A549 (cell line): Measurements from ENCODE around the gene TLK1. TPM values are rescaled to one million over a fixed set of nuclear protein-coding genes. Genes with fewer than 3 reads are reported as not detected.

Experiments used
- ATAC-seq, 2 experiments: fragments of 200-7000 bp in 1 of 2; fragments of >200 bp in 1 of 2; cut with Nextera tagmentation in 1 of 2; cut with Tn5 transposase in 1 of 2; 3 replicates each; pipeline versions ENCODE4 v1.8.0 to v1.9.1; 2018 to 2020; ENCODE audit warnings: mild to moderate bottlenecking in 1 of 2, moderate library complexity in 1 of 2
- CTCF ChIA-PET: fragments of 300-600 bp; sonication (Branson Sonifier 250); formaldehyde crosslinking; extraction: SDS; loops from one replicate; lab custom pipeline; 2021; ENCODE audit warnings: antibody characterized with exemption, inconsistent platforms; lab: Yijun Ruan, JAX
- POLR2A ChIA-PET: fragments of 350-600 bp; formaldehyde crosslinking; extraction: SDS; loops from one replicate; lab custom pipeline; 2021; ENCODE audit warnings: antibody characterized with exemption, inconsistent platforms; lab: Yijun Ruan, JAX
- DNase-seq, 2 experiments: peaks; one replicate each; pipeline versions ENCODE4 v3.0.0 to v3.0.0-alpha.2; 2011 to 2016; ENCODE audit warnings: low read depth in 1 of 2, low spot score in 1 of 2
- FAIRE-seq: peaks from 2 replicates; lab custom pipeline; 2011; peaks lifted over from hg19 to GRCh38; lab: Jason Lieb, UNC
- H3K27ac ChIP-seq, 2 experiments: fragments of >200 bp; sonication (Bioruptor Twin); formaldehyde crosslinking; 3 replicates each; pipeline ENCODE4 v1.5.1; 2016 to 2017
- H3K4me1 ChIP-seq: fragments of >200 bp; sonication (Bioruptor Twin); formaldehyde crosslinking; 3 replicates; pipeline ENCODE4 v1.6.1; 2016
- H3K4me2 ChIP-seq: fragments of >200 bp; sonication (Bioruptor Twin); formaldehyde crosslinking; 3 replicates; pipeline ENCODE4 v1.6.1; 2016
- H3K4me3 ChIP-seq: fragments of >200 bp; sonication (Bioruptor Twin); formaldehyde crosslinking; 3 replicates; pipeline ENCODE4 v1.5.1; 2016
- H3K9me3 ChIP-seq: fragments of >200 bp; sonication (Bioruptor Twin); formaldehyde crosslinking; 3 replicates; pipeline ENCODE4 v1.6.1; 2016
- ATOH8 ChIP-seq: fragments of 250-450 bp; sonication (Bioruptor Pico); IDR thresholded peaks from 2 replicates; pipeline ENCODE4 v1.5.0; 2020; ENCODE audit warnings: low read depth, mild to moderate bottlenecking, moderate library complexity
- CBX8 ChIP-seq: fragments of 200-600 bp; sonication (generic); IDR thresholded peaks from 2 replicates; pipeline ENCODE4 v1.6.1; 2016
- CHD4 ChIP-seq: fragments of 200-600 bp; sonication (generic); IDR thresholded peaks from 2 replicates; pipeline ENCODE4 v1.6.1; 2016; ENCODE audit warnings: antibody characterized with exemption, mild to moderate bottlenecking, borderline replicate concordance
- EHF ChIP-seq: fragments of 250-450 bp; sonication (Bioruptor Pico); IDR thresholded peaks from 2 replicates; pipeline ENCODE4 v1.5.0; 2020; ENCODE audit warnings: mild to moderate bottlenecking
- ELK1 ChIP-seq: fragments of 150-350 bp; IDR thresholded peaks from 2 replicates; pipeline ENCODE4 v1.6.1; 2014; ENCODE audit warnings: low read depth, mild to moderate bottlenecking, low read length
- EP300 ChIP-seq, 2 experiments: fragments of >200 bp; sonication (Bioruptor Twin); formaldehyde crosslinking; IDR thresholded peaks; 2 replicates in 1 of 2; 3 replicates in 1 of 2; pipeline ENCODE4 v1.6.1; 2016 to 2017
- ESRRA ChIP-seq: fragments of 150-350 bp; IDR thresholded peaks from 2 replicates; pipeline ENCODE4 v1.6.1; 2014; ENCODE audit warnings: mild to moderate bottlenecking, low read length, borderline replicate concordance
- FOSB ChIP-seq: fragments of 250-450 bp; sonication (Bioruptor Pico); IDR thresholded peaks from 2 replicates; pipeline ENCODE4 v1.5.0; 2020; ENCODE audit warnings: mild to moderate bottlenecking, moderate library complexity
- FOSL2 ChIP-seq, 2 experiments: fragments of 450-650 bp in 1 of 2; fragments of >200 bp in 1 of 2; sonication (Bioruptor Twin) in 1 of 2; formaldehyde crosslinking; IDR thresholded peaks; 2 replicates each; pipeline versions ENCODE4 v1.5.0 to v1.6.1; 2016 to 2020; ENCODE audit warnings: mild to moderate bottlenecking in 1 of 2, moderate library complexity in 1 of 2
- HEYL ChIP-seq: fragments of 250-450 bp; sonication (Bioruptor Pico); IDR thresholded peaks from 2 replicates; pipeline ENCODE4 v1.8.0; 2021; ENCODE audit warnings: mild to moderate bottlenecking, moderate library complexity
- HMGXB4 ChIP-seq: fragments of 250-450 bp; sonication (Bioruptor Pico); IDR thresholded peaks from 2 replicates; pipeline ENCODE4 v1.5.0; 2021; ENCODE audit warnings: mild to moderate bottlenecking, moderate library complexity, borderline replicate concordance
- HOXB13 ChIP-seq: fragments of 250-450 bp; sonication (Bioruptor Pico); IDR thresholded peaks from 2 replicates; pipeline ENCODE4 v1.5.0; 2020; ENCODE audit warnings: low read depth, mild to moderate bottlenecking, moderate library complexity
- KDM1A ChIP-seq: fragments of 200-600 bp; sonication (generic); IDR thresholded peaks from 2 replicates; pipeline ENCODE4 v1.6.1; 2016; ENCODE audit warnings: low read depth, mild to moderate bottlenecking
- KDM5A ChIP-seq: fragments of 200-600 bp; sonication (generic); IDR thresholded peaks from 2 replicates; pipeline ENCODE4 v1.6.1; 2016; ENCODE audit warnings: antibody characterized with exemption, mild to moderate bottlenecking
- MAZ ChIP-seq: fragments of 150-350 bp; IDR thresholded peaks from 2 replicates; pipeline ENCODE4 v1.6.1; 2014; ENCODE audit warnings: antibody characterized with exemption, low read depth, low read length, borderline replicate concordance
- MYC ChIP-seq: IDR thresholded peaks from 2 replicates; pipeline ENCODE4 v1.6.1; 2012; ENCODE audit warnings: mild to moderate bottlenecking, inconsistent platforms, low read length, improper control_type of control experiment, borderline replicate concordance
- NFE2L2 ChIP-seq: fragments of 150-350 bp; conservative IDR thresholded peaks from 2 replicates; pipeline ENCODE4 v1.6.1; 2014; ENCODE audit warnings: low read length
- PBX3 ChIP-seq: IDR thresholded peaks from 2 replicates; pipeline ENCODE4 v1.6.1; 2012
- POLR2AphosphoS2 ChIP-seq: conservative IDR thresholded peaks from 2 replicates; pipeline ENCODE4 v1.6.1; 2012; ENCODE audit warnings: low read length, improper control_type of control experiment, inconsistent platforms
- RCOR1 ChIP-seq: fragments of 150-350 bp; IDR thresholded peaks from 2 replicates; pipeline ENCODE4 v1.6.1; 2014; ENCODE audit warnings: antibody characterized with exemption, low read length, low read depth
- SMC3 ChIP-seq: fragments of >200 bp; sonication (Bioruptor Twin); formaldehyde crosslinking; IDR thresholded peaks from 3 replicates; pipeline ENCODE4 v1.6.1; 2018; ENCODE audit warnings: inconsistent platforms
- SREBF2 ChIP-seq: fragments of 450-650 bp; IDR thresholded peaks from 2 replicates; pipeline ENCODE4 v1.6.1; 2014; ENCODE audit warnings: mild to moderate bottlenecking, moderate library complexity
- ZNF302 ChIP-seq: fragments of 250-450 bp; sonication (Bioruptor Pico); IDR thresholded peaks from 2 replicates; pipeline ENCODE4 v1.9.0; 2021; ENCODE audit warnings: inconsistent platforms, mild to moderate bottlenecking, moderate library complexity
- WGBS: methylation state at CpG from one replicate; pipeline ENCODE4 v1.1.6; 2017; ENCODE audit errors: missing lambda C conversion rate; 5-methylcytosine and 5-hydroxymethylcytosine counted together
- polyA plus RNA-seq, 4 experiments: library from polyadenylated mRNA; depleted of rRNA in 3 of 4; stranded (reverse); fragments of >200 nt; fragmentation: RNase III in 1 of 4; extraction: RNeasy Plus Mini Kit Qiagen cat#74134 plus additional on column Dnase treatment in 1 of 4; gene quantifications; 2 replicates in 3 of 4; 3 replicates in 1 of 4; pipeline ENCODE4 v1.2.3, GENCODE V29; 2011 to 2017

TLK1 gene
- polyA plus RNA-seq, 2 of the 4 experiments (the other 2 are of a cell fraction) = 16.9 to 28.9 TPM

GRCh38 chr2:170943041-170943440, 217.7 kb downstream of the TLK1 start:
- H3K4me1 ChIP-seq = no peaks in the 10 kb centered on the region
- no peak overlapping the region for H3K4me2 ChIP-seq
- ChIA-PET CTCF (interaction anchor here (0.9 to 5.1 kb wide), 3 partner anchors 9 to 14 kb away, joined by 3 to 29 read pairs (median 4); partner anchors contain the start of gene GORASP2), POLR2A (interaction anchor here (1.9 kb wide), 1 partner anchor 14 kb away, joined by 5 read pairs; the partner anchor contains the start of gene GORASP2)
- TF ChIP-seq KDM5A = no peak
- no peak for TF ChIP-seq PBX3
- no peak for TF ChIP-seq NFE2L2
- no peak for TF ChIP-seq POLR2AphosphoS2
- TF ChIP-seq ATOH8 = no peak
- TF ChIP-seq CBX8 = no peak
- TF ChIP-seq FOSB (CRISPR knock-in tag) = no peak
- no peak for TF ChIP-seq CHD4
- no peak for TF ChIP-seq ESRRA
- no peak for TF ChIP-seq FOSL2 (IDR thresholded peaks at IDR 0.05)
- TF ChIP-seq FOSL2 (CRISPR knock-in tag; IDR thresholded peaks at IDR 0.05) = no peak
- no peak for TF ChIP-seq MYC
- no peak for TF ChIP-seq EP300 (IDR thresholded peaks at IDR 0.05)
- no peak for TF ChIP-seq SREBF2
- no peak for TF ChIP-seq MAZ
- TF ChIP-seq SMC3 = no peak
- no peak for TF ChIP-seq HOXB13 (CRISPR knock-in tag)
- TF ChIP-seq KDM1A = no peak
- TF ChIP-seq RCOR1 = no peak
- TF ChIP-seq EHF (CRISPR knock-in tag) = no peak
- no peak for TF ChIP-seq ELK1
- no peak for FAIRE-seq
- no peak overlapping the region for H3K4me3 ChIP-seq
- H3K9me3 ChIP-seq = no peaks in the 10 kb centered on the region
- no peak for ATAC-seq
- WGBS = 64% methylated on average over 1 of the region's 1 CpG
- no peak overlapping the region for H3K27ac ChIP-seq
- no peak for DNase-seq

GRCh38 chr2:170942615-170943014, 218.1 kb downstream of the TLK1 start:
- ChIA-PET CTCF (interaction anchor here (5.1 kb wide), 1 partner anchor 14 kb away, joined by 29 read pairs; the partner anchor contains the start of gene GORASP2), POLR2A (interaction anchor here (1.9 kb wide), 1 partner anchor 14 kb away, joined by 5 read pairs; the partner anchor contains the start of gene GORASP2)
- no peaks in the 10 kb centered on the region for H3K4me1 ChIP-seq
- FAIRE-seq (no peak), ATAC-seq (no peak), DNase-seq (no peak)
- no peak overlapping the region for H3K4me3 ChIP-seq
- H3K9me3 ChIP-seq = no peaks in the 10 kb centered on the region
- H3K4me2 ChIP-seq = no peak overlapping the region
- no peak overlapping the region for H3K27ac ChIP-seq
- TF ChIP-seq HEYL (CRISPR knock-in tag) (no peak), ATOH8 (no peak), PBX3 (no peak), MAZ (no peak), HMGXB4 (CRISPR knock-in tag) (no peak), EP300 (IDR thresholded peaks at IDR 0.05) (no peak), RCOR1 (no peak), SREBF2 (no peak), ZNF302 (no peak)
- TF ChIP-seq, all 56 proteins: peak for 0
- whole genome bisulfite sequencing = 87% methylated on average over 4 of the region's 4 CpGs
